Measurements from ENCODE around the gene MFAP2. TPM values are rescaled to one million over a fixed set of nuclear protein-coding genes. Genes with fewer than 3 reads are reported as not detected.
A peak's percentile ranks its signal among the peaks of the same experiment; 100 is the strongest.

Gene MFAP2
- total RNA-seq, 1 experiment from 2014 or later: 0.58 TPM

GRCh38 chr1:16976966-16977365 lies 3.5 kb downstream of the MFAP2 start:
- TF ChIP-seq CTCF (IDR thresholded peaks at IDR 0.05; ENCODE audit: unreplicated experiment): no peak
- Mint-ChIP-seq H3K4me3 (ENCODE audit: unreplicated experiment) (no peak overlapping the region), H3K27ac (ENCODE audit: low read depth, unreplicated experiment) (no peak overlapping the region), H3K4me1 (ENCODE audit: insufficient read depth, unreplicated experiment) (peaks cover 11% of the 10 kb centered on the region), H3K36me3 (ENCODE audit: insufficient read depth, unreplicated experiment) (no peaks in the 10 kb centered on the region), H3K9me3 (ENCODE audit: unreplicated experiment) (no peaks in the 10 kb centered on the region), H3K27me3 (ENCODE audit: insufficient read depth, unreplicated experiment) (no peaks in the 10 kb centered on the region)
- CTCF ChIA-PET: no interaction called here
- intact Hi-C loops (cut with micrococcal nuclease): no loop called here
- POLR2A ChIA-PET: no interaction called here
- DNase-seq (ENCODE audit: unreplicated experiment): no peak
- BruUV-seq (replicated peaks): no TSS peak

GRCh38 chr1:16975838-16976237 lies 4.6 kb downstream of the MFAP2 start:
- Mint-ChIP-seq H3K9me3 (ENCODE audit: unreplicated experiment) (no peaks in the 10 kb centered on the region), H3K27ac (ENCODE audit: low read depth, unreplicated experiment) (peak overlapping the region; percentile 79), H3K27me3 (ENCODE audit: insufficient read depth, unreplicated experiment) (no peaks in the 10 kb centered on the region), H3K4me3 (ENCODE audit: unreplicated experiment) (no peak overlapping the region), H3K4me1 (ENCODE audit: insufficient read depth, unreplicated experiment) (peaks cover 2% of the 10 kb centered on the region), H3K36me3 (ENCODE audit: insufficient read depth, unreplicated experiment) (peaks cover 6% of the 10 kb centered on the region)
- BruUV-seq (replicated peaks): no TSS peak
- intact Hi-C loops (cut with micrococcal nuclease): no loop called here
- no peak for DNase-seq (ENCODE audit: unreplicated experiment)
- ChIA-PET POLR2A (interaction anchor here (0.7 to 0.8 kb wide), 2 partner anchors 28 to 36 kb away, joined by 3 to 5 read pairs; no protein-coding TSS in a partner anchor), CTCF (interaction anchor here (0.7 kb wide), 1 partner anchor 347 kb away, joined by 3 read pairs; no protein-coding TSS in a partner anchor)
- no peak for TF ChIP-seq CTCF (IDR thresholded peaks at IDR 0.05; ENCODE audit: unreplicated experiment)

- CTCF ChIA-PET: no interaction called here
- peaks cover 6% of the 10 kb centered on the region for H3K36me3 Mint-ChIP-seq (ENCODE audit: insufficient read depth, unreplicated experiment)
- no peak for TF ChIP-seq CTCF (IDR thresholded peaks at IDR 0.05; ENCODE audit: unreplicated experiment)
- H3K27me3 Mint-ChIP-seq (ENCODE audit: insufficient read depth, unreplicated experiment): no peaks in the 10 kb centered on the region
- no peak for DNase-seq (ENCODE audit: unreplicated experiment)
- no peak overlapping the region for H3K27ac Mint-ChIP-seq (ENCODE audit: low read depth, unreplicated experiment)
- no peaks in the 10 kb centered on the region for H3K9me3 Mint-ChIP-seq (ENCODE audit: unreplicated experiment)
- no peak overlapping the region for H3K4me3 Mint-ChIP-seq (ENCODE audit: unreplicated experiment)
- POLR2A ChIA-PET: no interaction called here
- no TSS peak for BruUV-seq (replicated peaks)
- intact Hi-C loops (cut with micrococcal nuclease): no loop called here
- H3K4me1 Mint-ChIP-seq (ENCODE audit: insufficient read depth, unreplicated experiment): no peaks in the 10 kb centered on the region
These were observed 5.2 kb downstream of the MFAP2 start for GRCh38 chr1:16975211-16975610.

GRCh38 chr1:16973215-16973614 lies 7.2 kb downstream of the MFAP2 start:
- intact Hi-C loops (cut with micrococcal nuclease): no loop called here
- no peaks in the 10 kb centered on the region for H3K4me1 Mint-ChIP-seq (ENCODE audit: insufficient read depth, unreplicated experiment)

More at GRCh38 chr1:16973215-16973614, 7.2 kb downstream of the MFAP2 start:
- no peak overlapping the region for H3K4me3 Mint-ChIP-seq (ENCODE audit: unreplicated experiment)
- DNase-seq (ENCODE audit: unreplicated experiment): no peak
- ChIA-PET POLR2A (no interaction called here), CTCF (interaction anchor here (0.6 kb wide), 1 partner anchor 14 kb away, joined by 3 read pairs; no protein-coding TSS in a partner anchor)
- TF ChIP-seq CTCF (IDR thresholded peaks at IDR 0.05; ENCODE audit: unreplicated experiment): no peak
- peaks cover 6% of the 10 kb centered on the region for H3K36me3 Mint-ChIP-seq (ENCODE audit: insufficient read depth, unreplicated experiment)
- no peaks in the 10 kb centered on the region for H3K9me3 Mint-ChIP-seq (ENCODE audit: unreplicated experiment)
- H3K27ac Mint-ChIP-seq (ENCODE audit: low read depth, unreplicated experiment): no peak overlapping the region
- BruUV-seq (replicated peaks): no TSS peak
- H3K27me3 Mint-ChIP-seq (ENCODE audit: insufficient read depth, unreplicated experiment): no peaks in the 10 kb centered on the region

All from MCF 10A (cell line).